ENCODE measurements around the gene CPA4.

GRCh38 chr7:130292682-130293257, at the start of gene CPA4:
- TF ChIP-seq CTCF (IDR thresholded peaks at IDR 0.05) (no peak), POLR2AphosphoS5 (IDR thresholded peaks at IDR 0.05) (no peak)
